ENCODE data around the gene FAM162A.

DNA sequence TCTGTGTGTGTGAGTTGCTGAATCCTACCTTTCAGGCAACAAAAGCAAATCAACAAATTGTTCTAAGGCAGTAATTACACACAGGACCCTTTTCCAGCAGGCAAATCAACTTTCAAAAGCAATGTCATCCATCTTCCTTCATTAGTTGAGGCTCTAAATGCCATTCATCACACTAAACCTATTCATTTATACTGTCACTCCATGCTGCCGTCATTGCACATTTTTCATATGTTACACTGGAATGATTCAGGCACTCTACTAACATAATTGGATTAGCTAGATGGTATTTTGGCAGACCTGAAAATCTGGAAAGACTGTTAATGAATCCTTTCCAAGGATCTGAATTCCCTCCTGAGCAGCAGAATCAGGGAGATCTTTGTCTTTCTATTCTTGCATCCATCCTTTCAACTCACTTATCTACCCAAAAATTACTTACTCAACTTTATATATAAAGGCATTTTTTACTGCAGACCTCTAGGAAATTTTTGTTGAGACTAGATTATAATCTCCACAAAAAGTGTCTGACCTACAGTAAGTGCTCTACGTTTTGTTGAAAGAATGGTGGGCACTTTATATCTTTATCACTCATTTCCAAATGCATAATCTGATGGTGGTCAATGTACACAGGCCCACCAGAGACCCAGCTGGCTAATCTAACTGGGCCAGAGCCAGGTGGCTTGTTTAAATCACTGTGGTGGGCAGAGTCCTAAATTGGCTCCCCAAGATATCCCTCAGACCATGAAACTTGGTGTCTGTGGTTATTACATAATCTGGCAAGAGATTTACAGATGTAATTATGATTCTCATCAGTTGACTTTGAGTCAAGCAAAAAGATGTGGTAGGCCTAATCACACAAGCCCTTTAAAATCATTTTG lies 25.9 kb upstream of the FAM162A start:
- TF ChIP-seq POLR2A (IDR thresholded peaks at IDR 0.05; ENCODE audit: low read depth, low read length), result no peak
- TF ChIP-seq, protein P1, sequence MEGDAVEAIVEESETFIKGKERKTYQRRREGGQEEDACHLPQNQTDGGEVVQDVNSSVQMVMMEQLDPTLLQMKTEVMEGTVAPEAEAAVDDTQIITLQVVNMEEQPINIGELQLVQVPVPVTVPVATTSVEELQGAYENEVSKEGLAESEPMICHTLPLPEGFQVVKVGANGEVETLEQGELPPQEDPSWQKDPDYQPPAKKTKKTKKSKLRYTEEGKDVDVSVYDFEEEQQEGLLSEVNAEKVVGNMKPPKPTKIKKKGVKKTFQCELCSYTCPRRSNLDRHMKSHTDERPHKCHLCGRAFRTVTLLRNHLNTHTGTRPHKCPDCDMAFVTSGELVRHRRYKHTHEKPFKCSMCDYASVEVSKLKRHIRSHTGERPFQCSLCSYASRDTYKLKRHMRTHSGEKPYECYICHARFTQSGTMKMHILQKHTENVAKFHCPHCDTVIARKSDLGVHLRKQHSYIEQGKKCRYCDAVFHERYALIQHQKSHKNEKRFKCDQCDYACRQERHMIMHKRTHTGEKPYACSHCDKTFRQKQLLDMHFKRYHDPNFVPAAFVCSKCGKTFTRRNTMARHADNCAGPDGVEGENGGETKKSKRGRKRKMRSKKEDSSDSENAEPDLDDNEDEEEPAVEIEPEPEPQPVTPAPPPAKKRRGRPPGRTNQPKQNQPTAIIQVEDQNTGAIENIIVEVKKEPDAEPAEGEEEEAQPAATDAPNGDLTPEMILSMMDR (IDR thresholded peaks at IDR 0.05; ENCODE audit: extremely low read depth in 1 of 2, insufficient read depth in 1 of 2, low read depth in 1 of 2, low read length in 2 of 2), result no peak

All from endothelial cell of umbilical vein (primary cell).